Measurements from ENCODE around the gene MTAP. TPM values are rescaled to one million over a fixed set of nuclear protein-coding genes. Genes with fewer than 3 reads are reported as not detected.

The MTAP gene
- total and polyA plus RNA-seq, 7 donors, result 4.3 to 16.6 (median 14.8) TPM

DNA sequence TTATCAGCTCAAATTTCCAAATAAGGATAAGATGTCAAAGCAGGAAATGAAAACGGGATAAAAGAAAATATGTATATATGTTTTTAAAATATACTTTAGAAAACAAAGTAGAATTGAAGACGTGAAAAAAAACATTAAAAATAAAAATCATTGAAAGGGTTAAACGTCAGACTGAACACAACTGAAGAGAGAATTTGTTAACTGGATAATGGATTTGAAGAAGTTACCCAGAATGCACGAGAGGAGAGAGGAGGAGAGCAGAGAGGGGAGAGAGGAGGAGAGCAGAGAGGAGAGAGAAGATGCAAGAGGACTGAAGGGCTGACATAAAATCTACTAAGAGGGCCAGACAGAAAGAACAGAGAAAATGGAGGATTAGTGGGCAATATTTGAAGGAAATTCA, 103.8 kb downstream of the MTAP start:
- peaks cover 19% of the 10 kb centered on the region for H3K9me3 ChIP-seq
- TF ChIP-seq, protein P1, sequence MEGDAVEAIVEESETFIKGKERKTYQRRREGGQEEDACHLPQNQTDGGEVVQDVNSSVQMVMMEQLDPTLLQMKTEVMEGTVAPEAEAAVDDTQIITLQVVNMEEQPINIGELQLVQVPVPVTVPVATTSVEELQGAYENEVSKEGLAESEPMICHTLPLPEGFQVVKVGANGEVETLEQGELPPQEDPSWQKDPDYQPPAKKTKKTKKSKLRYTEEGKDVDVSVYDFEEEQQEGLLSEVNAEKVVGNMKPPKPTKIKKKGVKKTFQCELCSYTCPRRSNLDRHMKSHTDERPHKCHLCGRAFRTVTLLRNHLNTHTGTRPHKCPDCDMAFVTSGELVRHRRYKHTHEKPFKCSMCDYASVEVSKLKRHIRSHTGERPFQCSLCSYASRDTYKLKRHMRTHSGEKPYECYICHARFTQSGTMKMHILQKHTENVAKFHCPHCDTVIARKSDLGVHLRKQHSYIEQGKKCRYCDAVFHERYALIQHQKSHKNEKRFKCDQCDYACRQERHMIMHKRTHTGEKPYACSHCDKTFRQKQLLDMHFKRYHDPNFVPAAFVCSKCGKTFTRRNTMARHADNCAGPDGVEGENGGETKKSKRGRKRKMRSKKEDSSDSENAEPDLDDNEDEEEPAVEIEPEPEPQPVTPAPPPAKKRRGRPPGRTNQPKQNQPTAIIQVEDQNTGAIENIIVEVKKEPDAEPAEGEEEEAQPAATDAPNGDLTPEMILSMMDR (IDR thresholded peaks at IDR 0.05), result no peak
- no peaks in the 10 kb centered on the region for H3K27me3 ChIP-seq (ENCODE audit: insufficient read depth in 3 of 3, low read length in 2 of 3)
- intact Hi-C loops (cut with DNase I), result no loop called here
- no peaks in the 10 kb centered on the region for H3K36me3 ChIP-seq (ENCODE audit: insufficient read depth in 1 of 2, low read depth in 1 of 2)
- ATAC-seq, result no peak
- H3K4me3 ChIP-seq, result no peak overlapping the region
- 92 to 94% (median 94%) methylated on average over 4 of the region's 4 CpGs for WGBS, 3 donors
- H3K4me1 ChIP-seq, result no peaks in the 10 kb centered on the region
- H3K27ac ChIP-seq, result no peak overlapping the region
- DNase-seq, result no peak

DNA sequence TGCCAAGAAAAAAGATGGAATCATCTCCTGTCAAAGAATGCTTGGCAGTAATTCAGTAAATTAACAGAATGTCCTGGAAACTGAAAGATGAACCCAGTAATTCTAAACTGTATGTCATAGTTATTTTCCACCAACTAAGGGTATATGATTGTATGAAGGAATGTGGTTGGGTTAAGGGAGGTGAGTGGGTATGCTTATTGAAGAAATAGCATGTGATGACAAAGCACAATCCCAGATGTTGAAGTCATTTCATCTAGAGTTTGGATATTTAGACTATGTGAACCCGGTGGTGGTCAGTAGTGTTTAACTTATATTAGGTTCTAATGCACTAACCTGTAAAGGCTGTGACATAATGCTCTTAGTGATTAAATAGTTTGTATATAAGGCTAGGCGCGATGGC, 104.4 kb downstream of the MTAP start:
- Histone ChIP-seq H3K4me3 (no peak overlapping the region), H3K36me3 (ENCODE audit: insufficient read depth in 1 of 2, low read depth in 1 of 2) (no peaks in the 10 kb centered on the region), H3K27me3 (ENCODE audit: insufficient read depth in 3 of 3, low read length in 2 of 3) (no peaks in the 10 kb centered on the region), H3K27ac (no peak overlapping the region), H3K9me3 (peaks cover 19% of the 10 kb centered on the region), H3K4me1 (no peaks in the 10 kb centered on the region)
- ATAC-seq, result no peak
- TF ChIP-seq, protein P1 (IDR thresholded peaks at IDR 0.05), result no peak
- DNase-seq, result no peak
- 99 to 100% (median 99%) methylated on average over 3 of the region's 3 CpGs for WGBS, 3 donors
- intact Hi-C loops (cut with DNase I), result no loop called here

- H3K27ac ChIP-seq, result no peak overlapping the region
- H3K4me3 ChIP-seq, result no peak overlapping the region
- WGBS, 3 donors, result 16 to 25% (median 23%) methylated on average over 4 of the region's 4 CpGs
- H3K27me3 ChIP-seq (ENCODE audit: insufficient read depth in 3 of 3, low read length in 2 of 3), result no peaks in the 10 kb centered on the region
- intact Hi-C loops (cut with DNase I), result no loop called here
- ATAC-seq (no peak), DNase-seq (no peak)
- H3K36me3 ChIP-seq (ENCODE audit: insufficient read depth in 1 of 2, low read depth in 1 of 2), result no peaks in the 10 kb centered on the region
- TF ChIP-seq, protein P1 (IDR thresholded peaks at IDR 0.05), result no peak
- no peaks in the 10 kb centered on the region for H3K4me1 ChIP-seq
- H3K9me3 ChIP-seq, result no peaks in the 10 kb centered on the region
Observed at GRCh38 chr9:21919377-21920362, 117.2 kb downstream of the MTAP start.

DNA sequence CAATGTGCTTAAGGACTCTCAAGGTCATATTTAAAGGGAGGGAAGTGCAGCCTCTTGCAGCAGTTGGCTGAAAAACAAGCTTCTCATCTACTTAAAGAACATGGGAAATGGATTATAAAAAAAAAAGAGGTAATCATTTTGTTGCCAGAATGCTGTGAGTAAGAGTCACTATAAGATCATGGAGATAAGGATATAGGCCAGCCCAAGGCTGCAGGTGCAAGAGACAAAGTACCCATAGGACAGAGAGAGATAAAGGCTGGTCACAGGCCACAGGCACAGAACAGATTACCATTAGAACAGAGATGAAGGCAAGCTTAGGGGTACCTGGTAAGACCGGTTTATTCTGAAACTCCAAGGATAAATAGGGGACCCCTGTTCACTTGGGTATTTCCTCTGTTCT, 121.3 kb downstream of the MTAP start:
- Histone ChIP-seq H3K4me1 (no peaks in the 10 kb centered on the region), H3K27ac (no peak overlapping the region), H3K4me3 (no peak overlapping the region), H3K36me3 (ENCODE audit: insufficient read depth in 1 of 2, low read depth in 1 of 2) (no peaks in the 10 kb centered on the region), H3K27me3 (ENCODE audit: insufficient read depth in 3 of 3, low read length in 2 of 3) (no peaks in the 10 kb centered on the region), H3K9me3 (no peaks in the 10 kb centered on the region)
- no peak for ATAC-seq
- TF ChIP-seq, protein P1 (IDR thresholded peaks at IDR 0.05), result no peak
- intact Hi-C loops (cut with DNase I), result no loop called here
- 92 to 96% (median 96%) methylated on average over 1 of the region's 1 CpG for WGBS, 3 donors
- no peak for DNase-seq
